Tibial nerve (tissue), 4 donors: ENCODE measurements around the gene DLGAP1. TPM values are rescaled to one million over a fixed set of nuclear protein-coding genes. Genes with fewer than 3 reads are reported as not detected.

Source experiments
- DNase-seq, 2 donors: peaks; one replicate each; pipeline ENCODE4 v3.0.0-alpha.2; 2019; ENCODE audit warnings: low spot score in 2 of 2
- H3K27ac ChIP-seq, 4 donors: fragments of 200-600 bp; sonication (generic) in 3 of 4; one replicate each; pipeline ENCODE4 v1.5.1; 2017 to 2019; ENCODE audit warnings: mild to moderate bottlenecking in 1 of 4
- H3K27me3 ChIP-seq, 2 donors: fragments of 200-600 bp; sonication (generic) in 1 of 2; one replicate each; pipeline versions ENCODE4 v1.5.1 to v1.6.0; 2017 to 2019
- H3K36me3 ChIP-seq, 3 donors: fragments of 200-600 bp; sonication (generic); one replicate each; pipeline ENCODE4 v1.5.1; 2018 to 2019
- H3K4me1 ChIP-seq, 4 donors: fragments of 200-600 bp; sonication (generic) in 3 of 4; one replicate each; pipeline ENCODE4 v1.5.1; 2017 to 2019
- H3K4me3 ChIP-seq, 4 donors: fragments of 200-600 bp; sonication (generic) in 3 of 4; one replicate each; pipeline ENCODE4 v1.5.1; 2017 to 2019; ENCODE audit warnings: mild to moderate bottlenecking in 1 of 4, moderate library complexity in 1 of 4
- H3K9me3 ChIP-seq, 4 donors: fragments of 200-600 bp; sonication (generic) in 3 of 4; one replicate each; pipeline ENCODE4 v1.5.1; 2017 to 2019
- CTCF ChIP-seq, 5 experiments: fragments of 200-600 bp in 3 of 5; fragments of 450-650 bp in 2 of 5; sonication (generic) in 3 of 5; IDR thresholded peaks; one replicate each; pipeline ENCODE4 v1.5.1; 2016 to 2019; ENCODE audit warnings: antibody characterized with exemption in 5 of 5, mild to moderate bottlenecking in 3 of 5, moderate library complexity in 2 of 5
- EP300 ChIP-seq, 2 donors: sonication (generic); formaldehyde crosslinking; IDR thresholded peaks; one replicate each; pipeline ENCODE4 v1.6.1; 2017; ENCODE audit warnings: antibody characterized with exemption in 2 of 2, mild to moderate bottlenecking in 1 of 2
- POLR2A ChIP-seq, 2 donors: fragments of 450-650 bp; IDR thresholded peaks; one replicate each; pipeline ENCODE4 v1.6.1; 2017; ENCODE audit warnings: antibody characterized with exemption in 2 of 2, mild to moderate bottlenecking in 2 of 2, moderate library complexity in 2 of 2
- WGBS, 2 donors: methylation state at CpG; one replicate each; pipeline ENCODE4 v1.1.5; 2018; 5-methylcytosine and 5-hydroxymethylcytosine counted together
- total RNA-seq, 4 donors: library from RNA; depleted of rRNA; stranded (reverse); fragments of >200 nt; gene quantifications; one replicate each; pipeline ENCODE4 v1.1.0, GENCODE V29; 2016

Gene DLGAP1
- total RNA-seq, 4 donors from 2014 or later: 1.5 to 18.3 (median 2.5) TPM

GRCh38 chr18:3960977-3961376 lies 494.1 kb downstream of the DLGAP1 start:
- no peaks in the 10 kb centered on the region for H3K4me1 ChIP-seq
- WGBS, 2 donors: 85 to 86% methylated on average over 7 of the region's 7 CpGs

GRCh38 chr18:3960142-3960541 lies 495.0 kb downstream of the DLGAP1 start:
- H3K4me3 ChIP-seq: no peak overlapping the region
- H3K9me3 ChIP-seq: no peaks in the 10 kb centered on the region
- no peaks in the 10 kb centered on the region for H3K4me1 ChIP-seq
- DNase-seq: no peak
- no peak overlapping the region for H3K27ac ChIP-seq
- WGBS, 2 donors: 69 to 71% methylated on average over 4 of the region's 4 CpGs
- TF ChIP-seq EP300 (IDR thresholded peaks at IDR 0.05) (no peak), CTCF (IDR thresholded peaks at IDR 0.05) (no peak), POLR2A (IDR thresholded peaks at IDR 0.05) (no peak)
- H3K27me3 ChIP-seq: no peaks in the 10 kb centered on the region
- no peaks in the 10 kb centered on the region for H3K36me3 ChIP-seq

More at GRCh38 chr18:3960977-3961376, 494.1 kb downstream of the DLGAP1 start:
- no peaks in the 10 kb centered on the region for H3K9me3 ChIP-seq
- no peak for DNase-seq
- H3K27me3 ChIP-seq: no peaks in the 10 kb centered on the region
- no peak overlapping the region for H3K27ac ChIP-seq
- no peak for TF ChIP-seq EP300 (IDR thresholded peaks at IDR 0.05)
- TF ChIP-seq CTCF (IDR thresholded peaks at IDR 0.05): no peak
- TF ChIP-seq POLR2A (IDR thresholded peaks at IDR 0.05): no peak
- no peaks in the 10 kb centered on the region for H3K36me3 ChIP-seq
- no peak overlapping the region for H3K4me3 ChIP-seq

- Histone ChIP-seq H3K4me1 (no peaks in the 10 kb centered on the region), H3K27me3 (no peaks in the 10 kb centered on the region), H3K4me3 (no peak overlapping the region), H3K27ac (no peak overlapping the region), H3K36me3 (no peaks in the 10 kb centered on the region), H3K9me3 (no peaks in the 10 kb centered on the region)
- no peak for DNase-seq
- TF ChIP-seq CTCF (IDR thresholded peaks at IDR 0.05) (no peak), EP300 (IDR thresholded peaks at IDR 0.05) (no peak), POLR2A (IDR thresholded peaks at IDR 0.05) (no peak)
- 92 to 96% methylated on average over 5 of the region's 5 CpGs for WGBS, 2 donors
Observed at GRCh38 chr18:3952031-3952430, 503.1 kb downstream of the DLGAP1 start.

- H3K36me3 ChIP-seq: no peaks in the 10 kb centered on the region
- no peak for DNase-seq
- TF ChIP-seq POLR2A (IDR thresholded peaks at IDR 0.05) (no peak), CTCF (IDR thresholded peaks at IDR 0.05) (no peak), EP300 (IDR thresholded peaks at IDR 0.05) (no peak)
- no peaks in the 10 kb centered on the region for H3K9me3 ChIP-seq
- no peaks in the 10 kb centered on the region for H3K27me3 ChIP-seq
- H3K4me1 ChIP-seq: no peaks in the 10 kb centered on the region
- 81 to 85% methylated on average over 3 of the region's 3 CpGs for WGBS, 2 donors
- H3K4me3 ChIP-seq: no peak overlapping the region
- no peak overlapping the region for H3K27ac ChIP-seq
Observed at GRCh38 chr18:3950668-3951404, 504.3 kb downstream of the DLGAP1 start.

- Histone ChIP-seq H3K27me3 (no peaks in the 10 kb centered on the region), H3K27ac (no peak overlapping the region), H3K4me1 (no peaks in the 10 kb centered on the region), H3K36me3 (no peaks in the 10 kb centered on the region), H3K4me3 (no peak overlapping the region), H3K9me3 (no peaks in the 10 kb centered on the region)
- no peak for TF ChIP-seq CTCF (IDR thresholded peaks at IDR 0.05)
- TF ChIP-seq EP300 (IDR thresholded peaks at IDR 0.05): no peak
- no peak for TF ChIP-seq POLR2A (IDR thresholded peaks at IDR 0.05)
- no peak for DNase-seq
Observed at GRCh38 chr18:3948958-3949357, 506.1 kb downstream of the DLGAP1 start.
